NCI-H2196 (cell line): ENCODE measurements around the gene NUP93.

Source experiments
- DNase-seq: peaks from one replicate; lab custom pipeline; 2025; ENCODE audit not compliant: unreplicated experiment; lab: John Stamatoyannopoulos, UW

The NUP93 gene

GRCh38 chr16:56885446-56886162 is 155.7 kb downstream of the NUP93 start:
- no peak for DNase-seq

- DNase-seq = no peak
Observed at GRCh38 chr16:56886296-56886695, 156.4 kb downstream of the NUP93 start.

DNA sequence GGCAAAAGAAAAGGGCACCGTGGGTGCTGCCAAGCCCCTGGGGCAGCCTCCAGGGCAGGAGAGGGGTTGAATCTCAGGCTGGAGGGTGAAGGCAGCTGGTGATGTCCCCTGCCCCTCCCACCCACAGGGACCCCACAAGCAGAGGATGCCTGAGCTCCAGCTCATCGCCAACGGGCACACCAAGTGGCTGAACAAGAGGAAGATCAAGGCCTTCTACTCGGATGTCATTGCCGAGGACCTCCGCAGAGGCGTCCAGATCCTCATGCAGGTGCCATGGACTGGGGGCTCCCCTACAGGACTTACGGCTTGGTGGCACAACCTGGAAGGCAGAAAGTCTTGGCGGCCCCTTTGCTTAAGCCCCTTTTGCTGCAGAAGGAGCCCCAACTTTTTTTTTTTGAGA is 156.9 kb downstream of the NUP93 start:
- no peak for DNase-seq

- DNase-seq = no peak
Observed at GRCh38 chr16:56888806-56889205, 158.9 kb downstream of the NUP93 start.

DNA sequence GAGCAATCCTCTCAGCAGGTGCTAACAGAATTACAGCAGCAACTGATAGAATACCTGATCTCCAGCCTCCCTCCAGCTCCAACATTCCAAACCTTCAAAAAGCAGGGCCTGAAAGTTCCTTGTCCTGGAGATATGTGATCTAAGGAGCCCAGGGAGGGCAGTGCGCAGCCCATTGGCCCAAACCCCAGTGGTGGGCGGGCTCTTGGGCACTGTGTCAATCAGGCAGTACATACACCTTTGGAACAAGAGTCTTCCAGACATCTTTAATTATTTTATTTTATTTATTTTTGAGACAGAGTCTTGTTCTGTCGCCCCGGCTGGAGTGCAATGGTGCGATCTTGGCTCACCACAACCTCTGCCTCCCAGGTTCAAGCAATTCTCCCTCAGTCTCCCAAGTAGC is 159.3 kb downstream of the NUP93 start:
- no peak for DNase-seq

DNA sequence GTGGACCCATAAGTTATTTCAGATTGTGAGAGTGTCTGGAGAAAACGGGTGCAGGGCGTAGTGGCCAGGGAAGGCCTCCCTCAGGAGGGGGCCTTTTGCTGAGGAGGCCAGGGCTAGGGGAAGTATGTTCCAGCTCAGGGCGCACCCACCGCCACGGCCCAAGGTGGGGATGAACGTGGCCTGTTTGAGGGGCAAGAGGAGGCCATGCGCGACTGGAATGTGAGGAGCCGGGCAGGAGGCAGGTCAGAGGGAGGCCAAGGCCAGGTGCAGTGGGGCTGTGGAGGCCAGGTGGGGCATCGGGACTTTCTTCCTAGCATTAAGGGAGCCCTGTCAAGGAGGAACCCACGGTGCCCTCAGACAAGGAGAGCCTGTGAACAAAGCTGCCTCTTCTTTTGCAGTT is 161.8 kb downstream of the NUP93 start:
- no peak for DNase-seq

GRCh38 chr16:56892705-56893104 is 162.8 kb downstream of the NUP93 start:
- DNase-seq = no peak

DNA sequence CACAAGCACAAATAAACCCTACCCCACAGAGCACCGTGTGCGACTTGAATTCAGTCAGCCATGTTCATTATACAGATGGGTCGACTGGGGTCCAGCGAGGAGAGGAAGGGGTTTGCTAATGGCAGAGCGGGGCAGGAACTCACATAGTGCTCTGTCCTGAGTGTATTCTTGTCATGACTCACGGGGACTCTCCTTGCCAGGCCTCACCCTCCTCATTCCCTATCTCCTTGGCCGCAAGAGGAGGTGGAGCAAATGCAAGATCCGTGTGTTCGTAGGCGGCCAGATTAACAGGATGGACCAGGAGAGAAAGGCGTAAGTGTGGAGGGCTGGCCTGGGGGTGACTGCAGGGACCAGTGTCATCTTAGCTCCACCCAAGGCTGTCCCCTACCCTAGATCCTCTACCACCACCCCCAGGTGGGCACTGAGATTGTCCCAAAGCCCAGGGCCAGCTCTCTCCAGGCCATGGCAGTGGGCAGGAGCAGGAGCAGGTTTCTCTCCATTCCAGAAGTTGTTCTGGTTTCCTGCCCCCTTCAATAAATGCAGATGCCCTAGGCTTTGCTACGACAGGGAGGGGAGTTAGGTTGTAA is 164.5 kb downstream of the NUP93 start:
- DNase-seq = no peak

DNA sequence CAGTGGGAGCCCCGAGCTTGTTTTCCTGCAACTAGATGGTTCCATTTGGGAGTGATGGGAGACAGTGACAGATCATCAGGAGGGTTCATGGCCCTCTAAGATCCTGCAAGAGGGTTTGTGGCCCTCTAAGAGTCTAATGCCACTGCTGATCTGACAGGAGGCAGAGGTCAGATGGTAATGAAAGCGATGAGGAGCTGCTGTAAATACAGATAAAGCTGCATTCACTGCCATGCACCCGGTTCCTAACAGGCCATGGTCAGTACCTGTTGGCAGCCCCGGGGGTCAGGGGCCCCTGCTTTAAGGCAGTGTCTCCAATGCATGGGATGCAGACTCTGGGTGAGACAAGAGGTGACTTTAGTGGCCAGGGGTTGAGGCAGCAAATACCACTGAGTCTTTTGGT is 165.9 kb downstream of the NUP93 start:
- no peak for DNase-seq

DNA sequence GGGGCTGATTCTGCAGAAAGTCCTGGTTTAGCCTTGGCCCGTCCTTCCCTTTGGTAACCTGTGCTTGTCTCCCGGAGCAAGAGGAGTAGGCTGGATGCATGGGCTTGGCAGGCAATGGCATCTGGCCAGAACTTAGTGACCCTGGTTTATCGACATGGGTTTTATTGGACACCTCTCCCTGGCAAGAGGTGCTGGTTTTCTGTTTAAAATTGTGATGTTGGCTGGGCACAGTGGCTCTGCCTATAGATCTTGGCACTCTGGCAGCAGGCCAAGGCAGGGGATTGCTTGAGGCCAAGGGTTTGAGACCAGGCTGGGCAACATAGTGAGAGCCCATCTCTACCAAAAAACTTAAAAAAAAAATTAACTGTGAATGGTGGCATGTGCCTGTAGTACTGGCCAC is 166.3 kb downstream of the NUP93 start:
- DNase-seq = no peak

- no peak for DNase-seq
Observed at GRCh38 chr16:56897026-56897799, 167.3 kb downstream of the NUP93 start.

GRCh38 chr16:56898847-56899246 is 168.9 kb downstream of the NUP93 start:
- DNase-seq = no peak
